ENCODE data around the gene POU2AF1. TPM values are rescaled to one million over a fixed set of nuclear protein-coding genes. Genes with fewer than 3 reads are reported as not detected.
"Not testable (repeated sequence)": the region's sequence is repeated elsewhere in the genome, so short reads cannot be mapped to it uniquely, and the experiment has no call there.

POU2AF1 gene
- total RNA-seq, 2 experiments from 2014 or later: 3.6 to 4.5 TPM

DNA sequence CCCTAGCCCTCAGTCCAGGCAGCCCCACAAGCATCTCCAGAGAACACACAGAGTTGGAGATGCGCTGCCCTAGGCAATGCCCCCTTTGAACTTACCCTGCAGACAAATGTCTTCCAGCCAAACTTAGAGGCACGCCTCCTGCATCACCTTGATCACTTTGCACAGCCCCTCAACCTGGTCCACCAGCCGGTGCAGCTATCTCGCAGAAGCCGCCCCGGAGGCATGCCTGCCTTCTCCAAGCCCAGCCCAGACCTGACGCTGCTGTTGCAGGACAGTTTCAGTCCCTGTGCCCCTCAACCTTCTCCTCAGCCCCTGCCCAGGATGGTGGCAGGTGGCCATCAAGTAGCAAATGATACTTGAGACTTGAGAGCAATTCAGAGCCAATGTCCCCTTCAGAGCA lies 16.7 kb upstream of the POU2AF1 start:
- Mint-ChIP-seq H3K27me3 (no peaks in the 10 kb centered on the region), H3K27ac (no peak overlapping the region), H3K9me3 (no peaks in the 10 kb centered on the region), H3K4me1 (ENCODE audit: low read depth) (peaks cover 23% of the 10 kb centered on the region), H3K4me3 (no peak overlapping the region), H3K36me3 (ENCODE audit: low read depth) (no peaks in the 10 kb centered on the region)
- ATAC-seq (no peak), DNase-seq (no peak)
- intact Hi-C loops (cut with micrococcal nuclease): no loop called here
- ChIA-PET POLR2A (no interaction called here), CTCF (no interaction called here)
- no peak for TF ChIP-seq CTCF (IDR thresholded peaks at IDR 0.05)

DNA sequence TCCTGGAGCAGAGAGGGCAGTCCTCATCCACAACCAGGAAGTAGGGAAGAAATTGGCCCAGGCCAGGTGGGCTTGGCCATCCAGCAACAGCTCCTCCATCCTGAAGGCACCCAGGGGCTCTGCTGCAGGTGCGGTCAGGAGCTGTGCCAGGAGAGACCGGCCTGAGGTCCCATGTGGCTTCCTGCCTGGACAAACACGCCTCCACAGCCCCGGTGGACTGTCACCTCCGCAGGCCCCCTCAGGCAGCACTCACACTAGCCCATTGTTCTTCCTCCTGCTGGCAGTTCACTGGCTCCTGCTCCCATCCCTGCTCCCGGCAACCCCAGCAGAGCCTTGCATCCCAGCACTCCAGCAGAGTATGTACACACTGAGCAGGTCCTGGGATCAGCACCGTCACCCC lies 16.0 kb upstream of the POU2AF1 start:
- Mint-ChIP-seq H3K4me1 (ENCODE audit: low read depth) (peaks cover 18% of the 10 kb centered on the region), H3K27me3 (peaks cover 2% of the 10 kb centered on the region), H3K4me3 (no peak overlapping the region), H3K9me3 (no peaks in the 10 kb centered on the region), H3K27ac (no peak overlapping the region), H3K36me3 (ENCODE audit: low read depth) (no peaks in the 10 kb centered on the region)
- ATAC-seq: no peak
- intact Hi-C loops (cut with micrococcal nuclease): no loop called here
- ChIA-PET POLR2A (no interaction called here), CTCF (interaction anchor here (1.4 kb wide), 2 partner anchors 28 to 33 kb away, joined by 3 to 4 read pairs; no protein-coding TSS in a partner anchor)
- no peak for DNase-seq
- no peak for TF ChIP-seq CTCF (IDR thresholded peaks at IDR 0.05)

GRCh38 chr11:111394147-111394546 lies 15.1 kb upstream of the POU2AF1 start:
- POLR2A ChIA-PET; H3K4me3 Mint-ChIP-seq; H3K27me3 Mint-ChIP-seq; H3K36me3 Mint-ChIP-seq (ENCODE audit: low read depth); intact Hi-C loops (cut with micrococcal nuclease); H3K9me3 Mint-ChIP-seq: not testable (repeated sequence)
- Mint-ChIP-seq H3K4me1 (ENCODE audit: low read depth) (peaks cover 12% of the 10 kb centered on the region), H3K27ac (peak overlapping the region; percentile 60)
- ATAC-seq (peak; percentile 69), DNase-seq (peak; percentile 45)
- CTCF ChIA-PET: interaction anchor here (1.4 kb wide), 2 partner anchors 29 to 34 kb away, joined by 3 to 4 read pairs; no protein-coding TSS in a partner anchor

DNA sequence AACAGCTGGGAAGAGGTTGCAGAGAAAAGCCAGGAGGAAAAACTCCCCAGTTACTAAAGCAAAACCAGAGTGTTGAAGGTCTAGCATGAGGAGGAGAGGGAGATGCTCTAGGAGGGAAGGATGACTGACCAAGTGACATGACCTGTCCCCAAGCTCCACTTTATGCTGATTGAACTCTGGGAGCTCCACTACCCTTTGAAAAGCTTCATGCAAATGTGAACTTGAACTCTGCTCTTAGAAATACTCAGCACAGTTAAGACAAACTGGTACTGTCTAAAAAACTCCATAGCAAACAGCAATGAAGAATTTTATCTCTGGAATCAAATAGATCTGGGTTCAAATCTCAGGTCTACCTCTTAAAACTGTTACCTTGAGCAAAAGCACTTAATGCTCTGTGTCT lies 14.5 kb upstream of the POU2AF1 start:
- intact Hi-C loops (cut with micrococcal nuclease): no loop called here
- POLR2A ChIA-PET: no interaction called here
- no peak for TF ChIP-seq CTCF (IDR thresholded peaks at IDR 0.05)

DNA sequence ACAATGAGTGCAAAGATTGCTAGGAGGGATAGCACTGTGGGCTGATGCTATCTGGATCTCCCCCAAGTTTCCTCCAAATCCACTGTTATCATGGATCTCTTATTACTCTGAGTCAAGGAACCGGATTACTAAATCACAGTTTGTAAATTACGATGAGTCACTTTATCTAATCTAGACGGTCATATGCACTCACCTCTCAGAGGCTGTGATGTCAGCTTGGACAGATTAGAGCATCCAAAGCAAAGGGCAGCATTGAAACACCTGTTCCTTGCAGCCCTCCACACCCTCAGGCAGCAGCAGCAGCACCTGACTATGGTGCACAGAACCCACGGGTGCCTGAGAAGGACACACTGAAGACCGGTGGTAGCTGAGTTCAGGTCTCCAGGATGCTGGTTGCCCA lies 14.0 kb upstream of the POU2AF1 start:
- intact Hi-C loops (cut with micrococcal nuclease): no loop called here
- ChIA-PET CTCF (no interaction called here), POLR2A (no interaction called here)
- no peak overlapping the region for H3K4me3 Mint-ChIP-seq
- no peak overlapping the region for H3K27ac Mint-ChIP-seq
- H3K27me3 Mint-ChIP-seq: peaks cover 4% of the 10 kb centered on the region
- ATAC-seq (no peak), DNase-seq (no peak)
- no peaks in the 10 kb centered on the region for H3K9me3 Mint-ChIP-seq
- H3K4me1 Mint-ChIP-seq (ENCODE audit: low read depth): peaks cover 14% of the 10 kb centered on the region
- TF ChIP-seq CTCF (IDR thresholded peaks at IDR 0.05): no peak
- no peaks in the 10 kb centered on the region for H3K36me3 Mint-ChIP-seq (ENCODE audit: low read depth)

More for the DNA sequence above, 14.5 kb upstream of the POU2AF1 start:
- CTCF ChIA-PET: interaction anchor here (1.4 kb wide), 2 partner anchors 30 to 35 kb away, joined by 3 to 4 read pairs; no protein-coding TSS in a partner anchor
- no peaks in the 10 kb centered on the region for H3K9me3 Mint-ChIP-seq
- peaks cover 4% of the 10 kb centered on the region for H3K27me3 Mint-ChIP-seq
- no peak overlapping the region for H3K4me3 Mint-ChIP-seq
- DNase-seq (no peak), ATAC-seq (no peak)
- no peak overlapping the region for H3K27ac Mint-ChIP-seq
- no peaks in the 10 kb centered on the region for H3K36me3 Mint-ChIP-seq (ENCODE audit: low read depth)
- peaks cover 10% of the 10 kb centered on the region for H3K4me1 Mint-ChIP-seq (ENCODE audit: low read depth)

DNA sequence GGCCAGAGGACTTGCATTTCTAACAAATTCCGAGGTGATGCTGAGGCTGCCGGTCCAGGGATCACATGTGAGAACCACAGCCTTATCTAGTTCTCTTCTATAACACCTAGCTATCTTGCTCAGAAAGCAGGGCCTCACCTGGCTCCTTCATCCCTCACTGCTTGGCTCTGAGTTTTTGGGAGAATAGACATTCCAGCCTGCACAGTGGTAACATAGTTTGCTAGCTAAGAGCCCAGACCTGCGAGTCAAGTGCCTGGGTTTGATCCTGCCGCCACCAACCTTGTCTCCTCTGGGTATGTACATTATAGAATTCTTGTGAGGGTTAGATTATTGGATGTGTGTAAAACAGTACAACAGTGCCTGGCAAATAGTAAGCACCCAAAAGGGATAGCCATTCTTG lies 13.5 kb upstream of the POU2AF1 start:
- intact Hi-C loops (cut with micrococcal nuclease): no loop called here
- ATAC-seq (no peak), DNase-seq (no peak)
- Mint-ChIP-seq H3K4me3 (no peak overlapping the region), H3K27ac (no peak overlapping the region), H3K4me1 (ENCODE audit: low read depth) (peaks cover 14% of the 10 kb centered on the region), H3K27me3 (peaks cover 4% of the 10 kb centered on the region), H3K9me3 (no peaks in the 10 kb centered on the region), H3K36me3 (ENCODE audit: low read depth) (no peaks in the 10 kb centered on the region)
- ChIA-PET CTCF (no interaction called here), POLR2A (no interaction called here)
- TF ChIP-seq CTCF (IDR thresholded peaks at IDR 0.05): no peak

All from activated CD8-positive, alpha-beta T cell treated with anti-CD3 and anti-CD28 coated beads for 36 hours (primary cell).